Coronary artery (tissue), 2 donors: Measurements from ENCODE around the gene PLEKHF1.

Experiments
- DNase-seq: peaks from one replicate; pipeline ENCODE4 v3.0.0-alpha.2; 2017; ENCODE audit warnings: low spot score
- H3K27ac ChIP-seq, 2 donors: fragments of 200-600 bp; sonication (generic); one replicate each; pipeline ENCODE4 v1.5.1; 2016 to 2019
- H3K4me3 ChIP-seq: fragments of 200-600 bp; sonication (generic); 2 replicates; pipeline ENCODE4 v1.5.1; 2016; ENCODE audit warnings: mild to moderate bottlenecking, moderate library complexity
- TF ChIP-seq, protein P1 (sequence below): fragments of 200-600 bp; sonication (generic); IDR thresholded peaks from one replicate; pipeline ENCODE4 v1.5.1; 2019; ENCODE audit warnings: antibody characterized with exemption

PLEKHF1 gene

DNA sequence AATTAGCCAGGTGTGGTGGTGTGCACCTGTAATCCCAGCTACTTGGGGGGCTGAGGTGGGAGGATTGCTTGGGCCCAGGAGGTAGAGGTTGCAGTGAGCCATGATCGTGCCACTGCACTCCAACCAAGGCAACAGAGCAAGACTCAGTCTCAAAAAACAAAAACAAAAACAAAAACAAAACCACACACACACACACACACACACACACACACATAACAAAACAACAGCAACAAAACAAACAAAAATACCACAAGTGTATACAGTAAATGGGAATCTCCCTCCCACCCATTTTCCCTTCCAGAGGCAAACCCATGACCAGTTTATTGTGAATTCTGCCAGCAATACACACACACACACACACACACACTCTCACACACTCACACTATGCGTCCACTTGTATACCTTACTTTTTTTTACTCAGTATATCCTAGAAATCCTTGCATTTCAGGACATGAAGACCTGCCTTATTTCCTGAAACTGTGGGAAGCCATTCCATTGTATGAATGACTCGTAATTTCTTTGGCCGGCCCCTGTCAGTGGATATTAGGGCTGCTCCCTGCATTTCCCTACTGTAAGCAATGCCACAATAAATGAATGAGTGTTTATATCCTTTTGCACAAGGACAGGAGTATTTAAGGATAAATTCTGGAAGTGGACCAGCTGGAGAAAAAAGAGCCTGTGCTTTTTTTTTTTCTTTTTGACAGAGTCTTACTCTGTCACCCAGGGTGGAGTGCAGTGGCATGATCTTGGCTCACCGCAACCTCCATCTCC, 6.9 kb upstream of the PLEKHF1 start:
- TF ChIP-seq, protein P1, sequence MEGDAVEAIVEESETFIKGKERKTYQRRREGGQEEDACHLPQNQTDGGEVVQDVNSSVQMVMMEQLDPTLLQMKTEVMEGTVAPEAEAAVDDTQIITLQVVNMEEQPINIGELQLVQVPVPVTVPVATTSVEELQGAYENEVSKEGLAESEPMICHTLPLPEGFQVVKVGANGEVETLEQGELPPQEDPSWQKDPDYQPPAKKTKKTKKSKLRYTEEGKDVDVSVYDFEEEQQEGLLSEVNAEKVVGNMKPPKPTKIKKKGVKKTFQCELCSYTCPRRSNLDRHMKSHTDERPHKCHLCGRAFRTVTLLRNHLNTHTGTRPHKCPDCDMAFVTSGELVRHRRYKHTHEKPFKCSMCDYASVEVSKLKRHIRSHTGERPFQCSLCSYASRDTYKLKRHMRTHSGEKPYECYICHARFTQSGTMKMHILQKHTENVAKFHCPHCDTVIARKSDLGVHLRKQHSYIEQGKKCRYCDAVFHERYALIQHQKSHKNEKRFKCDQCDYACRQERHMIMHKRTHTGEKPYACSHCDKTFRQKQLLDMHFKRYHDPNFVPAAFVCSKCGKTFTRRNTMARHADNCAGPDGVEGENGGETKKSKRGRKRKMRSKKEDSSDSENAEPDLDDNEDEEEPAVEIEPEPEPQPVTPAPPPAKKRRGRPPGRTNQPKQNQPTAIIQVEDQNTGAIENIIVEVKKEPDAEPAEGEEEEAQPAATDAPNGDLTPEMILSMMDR, result no peak
- no peak for DNase-seq
- Histone ChIP-seq H3K27ac (no peak overlapping the region), H3K4me3 (no peak overlapping the region)

DNA sequence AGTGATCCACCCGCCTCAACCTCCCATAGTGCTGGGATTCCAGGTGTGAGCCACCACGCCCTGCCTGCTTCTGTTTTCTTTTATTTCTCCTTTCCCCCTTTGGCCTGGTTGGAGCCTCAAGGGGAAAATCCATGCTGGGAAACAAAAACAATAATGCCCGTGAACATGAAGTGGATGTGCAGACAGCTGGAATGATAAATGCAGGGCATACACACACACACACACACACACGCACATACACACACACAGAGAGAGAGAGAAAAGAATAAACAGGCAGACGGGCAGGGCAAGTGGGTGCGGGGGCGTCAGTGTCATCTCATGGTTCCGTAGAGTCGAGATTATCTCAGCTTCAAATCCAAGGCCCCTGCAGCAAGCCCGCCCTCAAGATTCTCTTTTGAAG, 4.4 kb upstream of the PLEKHF1 start:
- TF ChIP-seq, protein P1, result no peak
- H3K27ac ChIP-seq, result peak overlapping the region in 1 of 2 donors; percentile 96
- no peak overlapping the region for H3K4me3 ChIP-seq
- no peak for DNase-seq

DNA sequence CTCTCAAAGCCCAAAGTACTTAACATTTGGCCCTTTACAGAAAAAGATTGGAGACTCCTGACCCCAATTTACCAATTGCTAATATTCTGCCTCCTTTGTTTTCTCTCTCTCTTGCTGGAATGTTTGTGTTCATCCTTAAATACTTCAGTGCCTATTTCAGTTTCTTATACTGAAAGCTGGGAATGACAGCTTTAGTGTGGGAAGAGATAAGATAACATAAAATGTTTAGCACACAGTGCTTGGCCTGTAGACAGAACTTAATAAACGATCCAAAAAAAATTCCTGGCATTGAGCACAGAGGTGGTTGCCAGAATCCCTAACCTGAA, 3.0 kb upstream of the PLEKHF1 start:
- DNase-seq, result no peak
- Histone ChIP-seq H3K4me3 (peak overlapping the region; percentile 49), H3K27ac (peak overlapping the region; percentile 95 to 96)
- TF ChIP-seq, protein P1, result no peak

DNA sequence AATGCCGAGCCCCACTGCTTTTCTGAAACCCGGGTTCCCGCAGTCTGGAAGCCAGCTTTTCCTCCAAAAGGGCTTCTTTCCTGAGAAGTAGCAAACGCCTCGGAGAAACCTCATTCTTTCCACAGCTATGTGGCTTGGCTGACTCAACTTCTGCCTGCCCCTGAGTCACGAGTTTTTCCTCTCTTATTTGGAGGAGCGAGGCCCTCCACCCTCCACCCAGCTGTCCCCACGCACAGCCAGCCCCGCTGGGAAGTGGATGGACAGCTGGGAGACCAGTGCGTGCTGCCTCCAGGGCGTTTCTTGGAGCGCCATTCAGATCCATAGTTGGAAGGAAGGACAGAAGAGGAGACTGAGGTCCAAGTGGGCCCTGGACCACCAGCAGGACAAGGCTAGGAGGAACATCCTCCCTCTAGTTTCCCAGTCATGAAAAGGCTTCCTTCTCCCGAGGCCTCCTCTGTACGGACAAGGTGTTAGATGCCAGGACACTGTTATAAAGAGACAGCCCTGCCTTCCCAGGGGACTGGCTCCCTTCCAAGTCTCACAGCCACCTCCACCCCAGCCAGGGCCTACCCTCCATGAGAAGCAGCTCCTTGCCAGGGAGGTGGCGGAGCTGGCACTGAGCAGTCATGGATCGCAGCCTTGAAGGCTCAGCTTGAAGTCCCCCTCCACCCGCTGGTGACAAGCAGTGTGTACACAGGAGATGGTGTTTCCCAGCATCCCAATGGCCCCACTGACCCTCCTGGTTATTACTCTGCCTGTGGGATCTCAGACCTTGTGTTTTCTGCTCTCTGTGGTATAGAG, 2.5 kb upstream of the PLEKHF1 start:
- DNase-seq, result peak; percentile 90
- H3K4me3 ChIP-seq, result peak overlapping the region; percentile 49
- H3K27ac ChIP-seq, result peak overlapping the region; percentile 95 to 96
- TF ChIP-seq, protein P1, result no peak

DNA sequence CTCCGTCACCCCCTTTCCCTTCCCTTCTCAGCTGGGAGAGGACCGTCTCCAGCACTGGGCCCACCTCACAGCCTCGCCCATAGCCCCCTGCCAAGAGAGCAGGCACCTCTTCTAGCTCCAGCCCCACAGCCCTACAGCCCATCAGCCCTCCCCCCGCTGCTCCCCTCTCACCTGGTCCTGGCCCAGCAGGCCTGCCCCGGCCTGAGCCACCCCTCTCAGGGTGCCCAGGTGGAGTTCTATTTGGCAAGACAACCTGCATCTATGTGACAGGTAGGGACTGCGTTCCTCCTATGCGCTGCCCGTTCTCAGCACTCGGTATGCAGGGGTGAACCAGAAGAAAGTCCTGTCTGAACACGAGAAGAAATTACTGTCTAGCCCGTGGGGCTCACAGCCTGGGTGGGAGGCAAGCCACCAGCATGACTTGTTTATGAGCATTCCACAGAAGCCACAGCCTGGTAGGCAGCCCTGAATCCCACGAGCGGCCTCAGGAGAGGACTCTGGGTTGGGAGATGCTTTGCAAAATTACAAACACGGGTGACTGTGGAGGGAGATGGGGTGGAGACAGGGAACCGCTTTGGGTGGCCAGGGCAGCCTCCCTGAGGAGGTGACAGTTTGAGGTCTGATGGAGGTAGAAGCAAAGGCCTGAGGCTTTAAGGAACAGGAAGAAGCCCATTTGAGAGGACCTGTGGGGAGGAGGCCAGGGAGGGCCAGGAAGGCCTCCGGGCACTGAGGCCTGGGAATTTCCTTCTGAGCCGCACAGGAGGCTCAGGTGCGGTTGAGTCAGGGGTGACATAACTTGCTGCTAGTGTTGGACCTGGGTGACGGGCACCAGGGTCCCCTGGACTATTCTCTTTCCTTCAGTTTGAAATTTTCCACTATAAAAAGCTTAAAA, 1.2 kb upstream of the PLEKHF1 start:
- Histone ChIP-seq H3K27ac (peak overlapping the region; percentile 95 to 96), H3K4me3 (peak overlapping the region; percentile 92)
- DNase-seq, result no peak
- TF ChIP-seq, protein P1, result no peak

DNA sequence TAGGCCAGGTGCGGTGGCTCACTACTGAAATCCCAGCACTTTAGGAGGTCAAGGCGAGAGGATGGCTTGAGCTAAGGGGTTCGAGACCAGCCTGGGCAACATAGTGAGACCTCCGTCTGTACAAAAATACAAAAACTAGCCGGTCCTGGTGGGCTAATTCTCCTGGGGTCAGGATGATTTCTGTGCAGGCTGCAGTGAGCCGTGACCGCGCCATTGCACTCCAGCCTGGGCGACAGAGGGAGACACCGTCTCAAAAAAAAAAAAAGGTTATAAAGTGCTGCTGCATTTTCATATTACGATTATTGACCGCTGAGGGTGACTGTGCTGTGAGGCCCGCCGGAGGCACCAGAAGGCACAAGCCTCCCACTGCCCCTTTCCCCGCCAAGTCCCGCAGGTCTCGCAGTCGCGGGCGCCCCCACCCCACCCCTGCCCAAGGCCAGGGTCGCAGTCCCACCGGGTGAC, 477 bp upstream of the PLEKHF1 start:
- Histone ChIP-seq H3K4me3 (peak overlapping the region; percentile 92), H3K27ac (peak overlapping the region; percentile 95 to 96)
- no peak for DNase-seq
- TF ChIP-seq, protein P1, result no peak
